Measurements from ENCODE around the gene CSNK2B.

Gene CSNK2B

DNA sequence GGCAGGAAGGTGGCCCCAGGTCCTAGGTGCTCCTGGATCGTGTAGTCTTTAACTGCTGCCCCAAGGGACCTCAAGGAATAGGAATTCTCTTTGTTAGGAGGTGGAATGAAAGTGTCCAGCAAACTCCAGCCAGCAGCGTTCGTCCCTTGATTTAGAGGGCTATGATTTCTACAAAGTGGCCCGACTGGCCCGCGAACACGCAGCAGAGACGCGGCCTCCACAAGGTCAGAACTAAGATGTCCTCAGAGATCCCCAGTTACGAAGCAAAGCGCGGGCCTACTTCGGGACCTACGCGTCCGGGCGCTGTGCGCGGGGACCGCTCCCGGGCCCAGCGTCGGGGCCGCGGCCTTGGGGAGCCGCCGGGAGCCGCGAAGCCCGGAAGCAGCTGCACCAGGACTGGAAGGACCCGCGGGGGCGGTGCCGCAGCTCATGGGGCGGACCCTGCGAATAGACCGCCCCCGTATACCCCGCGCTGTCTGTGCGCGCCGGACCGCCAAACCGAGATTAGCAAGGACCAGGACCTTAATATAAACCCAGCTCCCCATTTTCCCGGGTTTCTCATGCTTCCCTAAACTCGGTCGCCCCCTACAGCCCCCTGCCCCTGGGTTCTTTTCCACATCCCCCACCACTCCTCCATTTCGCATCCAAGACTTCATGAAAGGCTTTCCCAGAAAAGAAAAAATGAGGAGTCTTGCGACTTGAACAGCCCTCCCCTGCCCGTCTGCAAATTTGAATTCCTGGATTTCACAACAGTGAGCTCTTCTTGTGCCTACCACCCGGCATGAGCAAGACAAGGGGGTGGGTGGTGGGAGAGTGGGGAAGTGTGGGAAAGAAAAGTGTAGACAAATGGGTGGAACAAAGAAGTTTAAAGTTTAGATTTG lies 5.3 kb upstream of the CSNK2B start, which contains the start of gene C6orf47:
C6orf47 (minus strand) TSS at position 398 of the 881 bp plus-strand sequence. CDS start 831 bp downstream, outside the sequence.
- H3K9me3 ChIP-seq: no peaks in the 10 kb centered on the region
- in situ Hi-C loops (cut with MboI; ENCODE audit: low sequenced_read_pairs): loop anchor here (10.0 kb wide), 1 partner anchor 304 kb away; no protein-coding TSS in a partner anchor
- peak; percentile 78 to 90 for DNase-seq (ENCODE audit: low spot score in 2 of 2)
- H3K36me3 ChIP-seq (replicated peaks): peaks cover 40% of the 10 kb centered on the region
- H3K4me1 ChIP-seq: peaks cover 20% of the 10 kb centered on the region
- peak within 1 kb of the TSS; percentile 56 for H3K4me3 ChIP-seq
- H3K27me3 ChIP-seq (ENCODE audit: low read depth): no peaks in the 10 kb centered on the region

DNA sequence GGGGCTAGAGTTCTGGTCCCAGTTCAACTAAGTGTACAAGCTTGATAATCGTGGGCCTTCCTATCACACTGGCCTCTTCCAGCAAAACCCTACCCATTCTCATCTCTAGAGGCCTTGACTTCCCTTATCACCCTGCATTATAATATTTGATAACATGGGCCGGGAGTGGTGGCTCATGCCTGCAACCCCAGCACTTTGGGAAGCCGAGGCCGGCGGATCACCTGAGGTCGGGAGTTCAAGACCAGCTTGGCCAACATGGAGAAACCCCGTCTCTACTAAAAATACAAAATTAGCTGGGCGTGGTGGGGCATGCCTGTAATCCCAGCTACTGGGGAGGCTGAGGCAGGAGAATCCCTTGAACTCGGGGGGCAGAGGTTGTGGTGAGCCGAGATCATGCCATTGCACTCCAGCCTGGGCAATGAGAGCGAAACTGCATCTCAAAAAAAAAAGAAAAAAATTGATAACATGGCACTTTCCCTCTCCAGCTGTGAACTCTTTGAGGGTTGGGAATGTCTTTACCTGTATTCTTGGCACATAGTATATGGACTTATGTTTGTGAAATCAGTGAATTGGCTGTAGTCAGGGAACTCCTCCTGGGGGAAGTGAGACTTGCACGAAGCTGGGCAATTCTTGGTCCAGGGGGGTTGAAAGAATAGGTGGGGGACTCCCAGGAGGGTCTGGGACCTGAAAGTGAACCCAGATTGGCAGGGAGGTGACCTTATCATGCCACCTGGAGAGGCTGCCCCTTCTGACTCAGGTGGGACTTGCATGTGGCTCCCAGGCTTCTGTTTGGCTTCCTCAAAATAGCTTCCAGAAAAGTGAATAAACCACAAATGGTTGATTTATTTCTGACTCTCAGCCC lies 4.4 kb upstream of the CSNK2B start:
- H3K27me3 ChIP-seq (ENCODE audit: low read depth): no peaks in the 10 kb centered on the region
- in situ Hi-C loops (cut with MboI; ENCODE audit: low sequenced_read_pairs): loop anchor here (10.0 kb wide), 1 partner anchor 303 kb away; no protein-coding TSS in a partner anchor
- peak overlapping the region; percentile 56 for H3K4me3 ChIP-seq
- H3K4me1 ChIP-seq: peaks cover 20% of the 10 kb centered on the region
- H3K9me3 ChIP-seq: no peaks in the 10 kb centered on the region
- DNase-seq (ENCODE audit: low spot score in 2 of 2): no peak
- peaks cover 44% of the 10 kb centered on the region for H3K36me3 ChIP-seq (replicated peaks)

DNA sequence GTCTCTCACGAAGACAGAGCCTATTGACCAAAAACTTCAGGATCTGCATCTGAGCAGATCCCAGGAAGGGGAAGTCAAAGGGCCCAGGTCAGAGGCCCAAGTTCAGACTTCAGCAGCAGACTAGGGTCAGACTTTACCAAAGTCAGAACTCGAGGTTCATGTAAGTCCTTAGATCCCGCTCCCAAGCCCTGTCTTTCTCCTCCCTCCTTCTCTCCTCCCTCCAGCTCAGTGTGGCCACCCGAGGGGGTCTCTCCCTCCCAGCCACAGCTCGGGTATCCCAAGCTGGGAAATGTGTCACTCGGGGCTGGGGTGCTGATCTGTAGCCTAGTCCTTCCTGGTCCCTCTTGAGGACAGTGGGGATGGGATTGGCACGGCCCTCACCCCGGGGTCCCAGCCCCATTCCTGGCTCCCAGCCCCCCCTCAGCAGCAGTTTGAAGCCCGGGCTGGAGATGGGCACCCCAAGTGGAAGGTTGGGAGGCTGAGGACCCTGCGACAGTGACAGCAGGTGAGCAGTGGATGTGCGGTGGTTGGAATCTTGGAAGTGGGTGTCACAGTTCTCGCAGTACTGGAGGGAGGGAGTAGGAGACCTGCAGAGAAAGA lies 3.7 kb upstream of the CSNK2B start:
- no peak overlapping the region for H3K4me3 ChIP-seq
- H3K4me1 ChIP-seq: peaks cover 24% of the 10 kb centered on the region
- H3K9me3 ChIP-seq: no peaks in the 10 kb centered on the region
- in situ Hi-C loops (cut with MboI; ENCODE audit: low sequenced_read_pairs): loop anchor here (10.0 kb wide), 1 partner anchor 303 kb away; no protein-coding TSS in a partner anchor
- peaks cover 49% of the 10 kb centered on the region for H3K36me3 ChIP-seq (replicated peaks)
- DNase-seq (ENCODE audit: low spot score in 2 of 2): no peak
- no peaks in the 10 kb centered on the region for H3K27me3 ChIP-seq (ENCODE audit: low read depth)

DNA sequence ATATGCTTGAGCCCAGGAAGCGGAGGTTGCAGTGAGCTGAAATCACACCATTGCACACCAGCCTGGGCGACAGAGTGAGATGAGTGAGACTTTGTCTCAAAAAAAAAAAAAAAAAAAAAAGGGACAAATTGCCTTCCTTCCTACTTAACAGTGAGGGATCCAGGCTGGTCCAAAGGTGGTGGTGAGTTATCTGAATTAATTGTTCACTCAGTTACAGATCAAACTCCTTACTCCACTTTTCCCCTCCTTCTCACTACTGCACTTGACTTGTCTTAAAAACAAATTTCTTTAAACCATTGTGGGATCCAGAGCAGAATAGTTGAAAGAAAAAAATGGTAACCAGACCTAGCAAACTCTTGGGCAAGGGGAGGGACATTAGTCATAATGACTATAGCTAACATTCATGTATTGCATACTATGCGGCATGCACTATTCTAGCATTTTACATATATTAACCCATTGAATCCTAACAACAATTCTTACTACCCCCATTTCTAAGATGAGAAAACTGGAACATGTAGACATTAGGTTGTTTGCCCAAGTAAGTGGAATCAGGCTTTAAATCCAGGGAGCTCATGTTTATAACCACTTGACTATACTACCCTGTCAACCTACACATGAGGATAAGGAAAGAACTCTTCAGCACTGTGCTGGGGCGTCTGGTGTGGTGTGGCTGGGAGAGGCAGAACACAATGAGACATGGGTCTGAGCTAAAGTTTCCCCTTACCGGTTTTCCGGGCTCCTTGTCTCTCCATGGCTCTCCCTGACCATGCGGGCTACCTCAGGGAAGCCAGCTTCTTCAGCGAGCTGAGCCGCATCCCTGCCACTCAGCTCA lies 2.5 kb upstream of the CSNK2B start:
- DNase-seq (ENCODE audit: low spot score in 2 of 2): no peak
- peaks cover 23% of the 10 kb centered on the region for H3K4me1 ChIP-seq
- no peaks in the 10 kb centered on the region for H3K27me3 ChIP-seq (ENCODE audit: low read depth)
- H3K36me3 ChIP-seq (replicated peaks): peaks cover 49% of the 10 kb centered on the region
- in situ Hi-C loops (cut with MboI; ENCODE audit: low sequenced_read_pairs): loop anchor here (10.0 kb wide), 1 partner anchor 301 kb away; no protein-coding TSS in a partner anchor
- H3K4me3 ChIP-seq: no peak overlapping the region
- no peaks in the 10 kb centered on the region for H3K9me3 ChIP-seq

DNA sequence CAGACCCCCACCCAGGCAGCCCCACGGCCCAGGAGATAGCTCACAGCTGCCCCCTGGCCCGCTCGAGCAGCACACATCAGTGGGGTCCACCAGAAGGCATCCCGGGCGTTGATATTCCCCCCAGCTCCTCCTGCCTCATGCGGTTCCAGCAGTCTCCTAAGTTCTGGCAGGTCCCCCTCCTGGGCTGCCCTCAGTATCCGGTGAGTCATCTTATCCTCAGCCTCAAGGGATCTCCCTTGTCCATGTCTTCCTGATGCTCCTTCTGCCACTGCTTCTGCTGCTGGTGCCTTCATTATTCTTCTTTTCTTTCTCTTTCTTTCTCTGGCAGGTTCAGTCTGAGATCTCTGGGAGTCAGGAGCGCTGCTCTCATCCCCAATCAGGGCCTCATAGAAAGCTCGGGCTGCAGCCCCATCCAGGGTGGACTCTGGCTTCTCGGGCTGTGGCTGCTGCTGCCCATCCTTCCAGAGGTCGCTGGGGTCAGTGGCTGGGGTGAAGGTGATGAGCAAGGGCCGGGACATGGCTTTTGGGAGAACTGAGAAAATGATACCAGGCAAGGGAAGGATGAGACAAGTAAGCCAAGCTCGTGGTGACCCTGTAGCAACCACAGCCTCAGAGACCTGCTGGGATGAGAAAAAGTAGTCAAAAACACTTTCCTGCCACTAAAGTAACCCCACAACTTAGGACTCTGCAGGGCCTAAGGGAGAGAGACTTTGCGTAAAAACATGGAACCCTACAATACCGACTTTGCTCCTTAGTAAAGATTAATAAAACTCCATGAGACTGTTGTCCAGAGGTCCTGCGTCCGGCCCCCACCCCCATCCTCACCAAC lies 1.7 kb upstream of the CSNK2B start:
- in situ Hi-C loops (cut with MboI; ENCODE audit: low sequenced_read_pairs): loop anchor here (10.0 kb wide), 1 partner anchor 301 kb away; no protein-coding TSS in a partner anchor

DNA sequence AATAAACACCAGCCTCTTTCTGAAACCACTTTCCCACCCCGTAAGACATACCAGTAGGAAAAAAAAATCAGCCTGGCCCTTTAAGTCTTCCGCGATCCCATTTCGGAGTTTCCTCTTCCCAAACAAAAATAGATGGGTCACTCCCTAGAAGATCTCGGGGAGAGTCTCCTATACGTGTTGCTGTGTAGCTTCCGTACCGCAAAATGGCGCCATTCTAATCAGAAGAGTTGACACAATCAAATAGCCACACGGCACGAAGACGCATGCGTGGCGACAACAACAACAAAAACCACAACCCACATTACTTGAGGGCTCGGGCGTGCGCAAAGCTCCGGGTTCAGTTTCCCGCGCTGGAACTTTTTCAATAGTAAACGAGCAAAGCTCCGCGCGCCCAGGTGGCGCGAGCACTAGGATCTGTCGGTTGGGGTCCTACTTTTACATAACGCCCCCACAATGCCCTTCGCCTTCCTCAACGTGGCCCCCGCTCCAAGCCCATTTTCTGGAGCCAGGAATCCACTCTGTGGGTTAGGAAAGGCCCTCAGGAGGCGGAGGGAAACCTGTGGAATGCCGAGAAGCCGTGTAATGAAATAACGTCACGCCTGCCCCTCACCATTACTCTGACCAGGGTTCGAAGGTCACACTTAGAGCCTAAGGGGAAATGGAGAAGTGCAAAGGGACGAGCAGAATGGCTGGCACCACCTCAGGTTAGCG lies 935 bp upstream of the CSNK2B start, which contains the start of gene GPANK1:
GPANK1 (minus strand) TSS at position 208 of the 711 bp plus-strand sequence. CDS start 519 bp downstream, outside the sequence.
- Histone ChIP-seq H3K27me3 (ENCODE audit: low read depth) (no peaks in the 10 kb centered on the region), H3K4me3 (peak within 1 kb of the TSS; percentile 99), H3K9me3 (no peaks in the 10 kb centered on the region), H3K4me1 (peaks cover 9% of the 10 kb centered on the region), H3K36me3 (replicated peaks) (peaks cover 65% of the 10 kb centered on the region)
- in situ Hi-C loops (cut with MboI; ENCODE audit: low sequenced_read_pairs): loop anchor here (10.0 kb wide), 1 partner anchor 300 kb away; no protein-coding TSS in a partner anchor
- DNase-seq (ENCODE audit: low spot score in 2 of 2): peak; percentile 93 to 95

More for the DNA sequence above, 1.7 kb upstream of the CSNK2B start:
- Histone ChIP-seq H3K27me3 (ENCODE audit: low read depth) (no peaks in the 10 kb centered on the region), H3K4me1 (peaks cover 17% of the 10 kb centered on the region), H3K4me3 (peak overlapping the region; percentile 99), H3K36me3 (replicated peaks) (peaks cover 58% of the 10 kb centered on the region), H3K9me3 (no peaks in the 10 kb centered on the region)
- no peak for DNase-seq (ENCODE audit: low spot score in 2 of 2)

DNA sequence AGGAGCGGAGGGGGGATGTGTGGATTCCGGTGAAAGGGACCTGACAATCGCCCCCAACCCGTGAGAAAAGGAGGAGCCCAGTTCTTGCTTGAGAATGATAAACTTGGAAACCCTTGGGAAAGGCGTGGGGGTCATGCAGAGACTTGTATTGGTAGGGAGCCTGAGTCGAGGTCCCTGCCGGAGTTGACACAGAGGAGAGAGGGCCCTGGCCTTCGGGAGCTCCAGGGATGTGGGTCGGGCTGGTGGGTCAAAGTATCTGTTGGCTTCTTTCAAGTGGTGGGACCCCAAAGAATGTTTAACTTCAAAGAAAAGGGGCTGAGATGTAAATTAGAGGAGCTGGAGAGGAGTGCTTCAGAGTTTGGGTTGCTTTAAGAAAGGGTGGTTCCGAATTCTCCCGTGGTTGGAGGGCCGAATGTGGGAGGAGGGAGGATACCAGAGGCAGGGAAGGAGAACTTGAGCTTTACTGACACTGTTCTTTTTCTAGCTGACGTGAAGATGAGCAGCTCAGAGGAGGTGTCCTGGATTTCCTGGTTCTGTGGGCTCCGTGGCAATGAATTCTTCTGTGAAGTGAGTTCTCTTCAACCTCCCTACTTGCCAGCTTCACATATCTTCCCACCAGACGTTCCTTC lies 571 bp downstream of the CSNK2B start:
- Histone ChIP-seq H3K36me3 (replicated peaks) (peaks cover 76% of the 10 kb centered on the region), H3K4me1 (peaks cover 5% of the 10 kb centered on the region; the same call in 1 of the 2 replicates)
- in situ Hi-C loops (cut with MboI; ENCODE audit: low sequenced_read_pairs): loop anchor here (10.0 kb wide), 1 partner anchor 298 kb away; no protein-coding TSS in a partner anchor

DNA sequence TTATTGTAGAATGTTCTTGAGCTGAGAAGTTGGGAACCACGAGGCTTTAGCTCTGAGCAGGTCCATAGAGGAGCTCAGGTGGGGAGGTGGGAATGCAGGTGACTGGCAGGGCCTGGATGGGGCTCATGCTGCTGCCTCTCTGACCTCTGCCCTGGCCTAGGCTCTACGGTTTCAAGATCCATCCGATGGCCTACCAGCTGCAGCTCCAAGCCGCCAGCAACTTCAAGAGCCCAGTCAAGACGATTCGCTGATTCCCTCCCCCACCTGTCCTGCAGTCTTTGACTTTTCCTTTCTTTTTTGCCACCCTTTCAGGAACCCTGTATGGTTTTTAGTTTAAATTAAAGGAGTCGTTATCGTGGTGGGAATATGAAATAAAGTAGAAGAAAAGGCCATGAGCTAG lies 3.8 kb downstream of the CSNK2B start, which contains the start of gene LY6G5B:
LY6G5B (plus strand) TSS at position 301 of the 400 bp plus-strand sequence. CDS start 975 bp downstream, outside the sequence.
- Histone ChIP-seq H3K4me3 (no peak within 1 kb of the TSS), H3K9me3 (no peaks in the 10 kb centered on the region), H3K36me3 (replicated peaks) (peaks cover 72% of the 10 kb centered on the region), H3K27me3 (ENCODE audit: low read depth) (no peaks in the 10 kb centered on the region), H3K4me1 (peaks cover 5% of the 10 kb centered on the region; the same call in 1 of the 2 replicates)
- DNase-seq (ENCODE audit: low spot score in 2 of 2): no peak
- in situ Hi-C loops (cut with MboI; ENCODE audit: low sequenced_read_pairs): loop anchor here (10.0 kb wide), 1 partner anchor 295 kb away; no protein-coding TSS in a partner anchor

More for the DNA sequence above, 571 bp downstream of the CSNK2B start:
- no peaks in the 10 kb centered on the region for H3K9me3 ChIP-seq
- H3K4me3 ChIP-seq: peak overlapping the region; percentile 99
- DNase-seq (ENCODE audit: low spot score in 2 of 2): no peak
- no peaks in the 10 kb centered on the region for H3K27me3 ChIP-seq (ENCODE audit: low read depth)

DNA sequence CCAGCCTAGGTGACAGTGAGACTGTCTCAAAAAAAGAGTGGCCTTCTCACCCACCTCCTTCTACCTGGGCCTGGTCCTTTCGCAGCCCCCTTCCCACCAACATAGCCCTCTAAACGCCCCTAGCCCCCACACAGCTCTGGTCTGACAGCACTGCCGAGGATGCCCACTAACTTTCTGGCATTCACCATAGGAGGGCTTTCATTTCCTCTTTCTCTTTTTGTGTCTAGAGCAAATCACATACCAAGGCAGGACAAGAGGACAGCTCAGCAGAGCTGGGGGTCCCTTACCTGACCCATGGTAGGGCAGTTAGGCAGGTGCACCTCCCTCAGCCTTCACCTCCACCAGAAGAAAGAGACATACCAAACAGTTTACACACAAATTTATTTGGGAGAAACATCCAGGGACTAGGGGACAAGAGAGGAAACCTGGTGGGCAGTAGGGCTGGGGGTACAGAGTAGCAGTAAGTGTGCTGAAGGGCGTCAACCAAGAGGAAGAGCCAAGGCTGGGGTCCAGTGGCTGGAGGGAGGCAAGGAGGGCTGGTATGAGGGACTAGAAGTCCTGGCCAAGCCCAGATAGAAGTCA lies 10.5 kb downstream of the CSNK2B start:
- H3K9me3 ChIP-seq: no peaks in the 10 kb centered on the region
- peaks cover 21% of the 10 kb centered on the region for H3K36me3 ChIP-seq (replicated peaks)
- peaks cover 9% of the 10 kb centered on the region for H3K4me1 ChIP-seq
- in situ Hi-C loops (cut with MboI; ENCODE audit: low sequenced_read_pairs): no loop called here
- DNase-seq (ENCODE audit: low spot score in 2 of 2): no peak
- H3K27me3 ChIP-seq (ENCODE audit: low read depth): no peaks in the 10 kb centered on the region
- H3K4me3 ChIP-seq: no peak overlapping the region

DNA sequence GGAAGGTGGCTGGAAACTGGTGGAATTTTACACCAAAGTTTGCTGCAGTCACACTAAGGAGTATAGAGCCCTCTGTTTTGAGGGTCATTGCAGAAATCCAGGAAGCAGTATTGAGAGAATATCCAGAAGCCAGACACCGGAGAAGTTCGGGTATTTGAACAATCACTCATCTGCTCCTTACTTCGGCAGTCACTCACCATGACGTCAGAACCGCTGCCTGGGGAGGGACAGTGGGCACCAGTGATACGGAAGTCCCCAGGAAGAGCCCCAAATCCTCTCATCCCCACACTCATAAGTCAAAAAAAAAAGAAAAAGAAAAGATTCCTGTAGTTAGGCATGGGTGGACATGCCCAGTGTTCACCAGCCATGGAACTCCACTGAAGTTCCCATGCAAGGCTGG lies 11.0 kb downstream of the CSNK2B start:
- no peak for DNase-seq (ENCODE audit: low spot score in 2 of 2)
- no peaks in the 10 kb centered on the region for H3K9me3 ChIP-seq
- peaks cover 17% of the 10 kb centered on the region for H3K36me3 ChIP-seq (replicated peaks)
- no peak overlapping the region for H3K4me3 ChIP-seq
- H3K27me3 ChIP-seq (ENCODE audit: low read depth): no peaks in the 10 kb centered on the region
- in situ Hi-C loops (cut with MboI; ENCODE audit: low sequenced_read_pairs): no loop called here
- H3K4me1 ChIP-seq: peaks cover 12% of the 10 kb centered on the region
